Iris pigment epithelial cell (primary cell): ENCODE data around the gene LRP1B.

Source experiments
- DNase-seq: peaks from one replicate; pipeline ENCODE4 v3.0.0-alpha.2; 2011; ENCODE audit warnings: low read depth

LRP1B gene

DNA sequence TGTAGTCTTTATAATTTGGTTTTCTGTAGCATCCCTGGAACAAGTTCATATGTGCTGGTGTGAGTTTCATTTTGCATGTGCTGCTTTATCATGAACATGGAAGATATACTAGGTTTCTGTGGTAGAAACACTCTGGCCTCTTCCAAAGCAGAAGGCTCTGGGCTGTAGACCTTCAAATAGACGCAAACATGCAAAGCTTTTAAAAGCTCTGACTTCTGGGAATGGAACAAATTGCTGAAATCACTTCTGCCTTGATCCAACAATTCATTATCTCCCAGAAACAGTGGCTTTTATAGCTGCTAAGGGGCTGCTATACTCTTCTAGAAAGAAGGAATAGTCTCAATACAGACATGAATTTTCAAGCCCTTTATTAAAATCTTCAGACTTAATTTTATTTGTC lies 382.2 kb downstream of the LRP1B start:
- no peak for DNase-seq

- no peak for DNase-seq
Measured at GRCh38 chr2:141741652-141742051, 389.2 kb downstream of the LRP1B start.

GRCh38 chr2:141737492-141738255 lies 393.1 kb downstream of the LRP1B start:
- no peak for DNase-seq

DNA sequence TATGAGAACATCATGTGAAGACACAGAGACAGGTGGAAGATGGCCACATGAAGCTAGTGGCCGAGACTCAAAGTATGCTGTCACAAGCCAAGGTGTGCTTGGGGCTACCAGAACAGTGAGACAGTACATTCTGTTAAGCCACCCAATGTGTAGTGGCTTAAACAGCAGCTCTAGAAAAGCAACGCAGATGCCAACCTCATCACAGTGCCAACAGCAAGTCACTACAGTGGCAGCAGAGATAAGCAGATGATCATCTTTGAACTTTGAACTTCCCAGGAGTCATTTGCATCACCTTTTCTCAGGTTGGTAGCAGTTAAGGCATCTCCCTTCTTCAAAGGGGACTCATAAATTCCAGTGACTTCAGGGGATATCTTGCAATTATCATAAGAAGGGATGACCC lies 394.4 kb downstream of the LRP1B start:
- DNase-seq, result no peak

GRCh38 chr2:141728886-141729285 lies 401.9 kb downstream of the LRP1B start:
- no peak for DNase-seq

DNA sequence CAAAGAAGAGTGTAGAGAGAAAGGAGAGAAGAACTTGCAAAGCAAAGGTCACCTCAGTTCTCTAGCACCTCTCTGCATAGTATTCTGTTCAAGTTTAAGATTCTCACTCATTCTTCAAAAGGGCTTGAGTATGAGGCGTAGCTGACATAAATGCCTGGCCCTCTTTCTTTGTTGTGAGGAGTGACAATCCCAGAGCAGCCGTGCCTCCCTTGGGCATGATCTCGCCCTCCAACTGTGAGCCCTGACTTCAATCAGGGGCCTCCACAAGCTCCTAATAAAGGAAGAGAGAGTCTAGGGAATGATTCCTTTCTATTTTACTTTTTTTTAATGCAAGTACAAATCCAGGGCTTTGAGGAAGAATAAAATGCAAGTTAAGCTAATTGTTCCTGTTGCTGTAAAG lies 402.7 kb downstream of the LRP1B start:
- no peak for DNase-seq

GRCh38 chr2:141724426-141724825 lies 406.4 kb downstream of the LRP1B start:
- DNase-seq, result no peak

DNA sequence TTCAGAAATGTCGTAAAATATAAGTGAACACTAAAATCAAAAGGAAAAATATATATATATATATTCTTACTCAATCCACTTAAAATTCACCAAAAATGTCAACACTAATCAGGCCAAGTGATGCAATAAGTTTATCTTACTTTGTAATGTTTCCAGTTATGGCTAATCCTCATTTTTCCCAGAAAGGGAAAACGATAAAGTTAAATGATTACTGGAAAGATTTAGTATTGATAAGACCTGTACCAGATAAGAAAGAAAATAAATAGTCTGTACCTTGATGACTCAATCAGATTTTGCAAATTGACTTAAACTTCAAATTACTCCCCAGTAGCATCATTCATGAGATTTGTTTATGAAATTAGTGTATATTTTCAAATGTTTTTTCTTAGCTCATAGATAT lies 407.0 kb downstream of the LRP1B start:
- no peak for DNase-seq

DNA sequence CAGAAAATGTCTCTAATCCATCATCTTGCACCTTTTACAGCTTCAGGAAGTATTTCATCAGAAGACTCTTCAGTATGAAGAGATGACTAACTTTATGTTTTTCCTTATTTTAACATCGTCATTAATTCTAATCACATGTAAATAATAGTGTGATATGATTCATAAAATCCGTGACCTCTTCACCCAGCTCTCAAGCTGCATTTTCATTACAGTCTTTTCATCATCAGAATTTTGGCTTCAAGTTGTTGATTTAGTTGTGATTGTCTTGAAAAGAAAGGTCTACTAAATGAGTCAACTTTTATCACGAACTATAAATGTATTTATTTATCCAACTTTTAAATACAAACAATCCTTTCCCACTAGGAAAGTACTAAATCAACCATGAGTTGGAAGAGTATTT lies 410.3 kb downstream of the LRP1B start:
- no peak for DNase-seq

- no peak for DNase-seq
Measured at GRCh38 chr2:141714496-141714895, 416.3 kb downstream of the LRP1B start.

DNA sequence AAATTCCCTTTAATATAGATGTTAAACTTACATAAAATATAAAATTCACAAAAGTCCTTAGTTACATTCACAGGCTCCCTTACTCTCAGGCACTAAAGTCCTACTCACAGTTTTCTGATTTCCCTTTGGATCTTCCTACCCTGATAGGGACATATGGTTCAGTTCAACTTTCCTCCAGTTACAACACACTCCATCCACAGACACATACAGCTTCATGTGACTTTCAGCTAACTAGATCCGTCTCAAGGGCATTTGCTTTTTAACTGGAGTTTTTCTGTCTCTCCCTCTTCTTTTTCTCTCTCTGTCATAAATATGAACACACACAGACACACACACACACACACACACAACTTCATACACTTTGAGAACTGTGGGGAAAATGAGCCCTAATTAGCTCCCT lies 419.2 kb downstream of the LRP1B start:
- no peak for DNase-seq

DNA sequence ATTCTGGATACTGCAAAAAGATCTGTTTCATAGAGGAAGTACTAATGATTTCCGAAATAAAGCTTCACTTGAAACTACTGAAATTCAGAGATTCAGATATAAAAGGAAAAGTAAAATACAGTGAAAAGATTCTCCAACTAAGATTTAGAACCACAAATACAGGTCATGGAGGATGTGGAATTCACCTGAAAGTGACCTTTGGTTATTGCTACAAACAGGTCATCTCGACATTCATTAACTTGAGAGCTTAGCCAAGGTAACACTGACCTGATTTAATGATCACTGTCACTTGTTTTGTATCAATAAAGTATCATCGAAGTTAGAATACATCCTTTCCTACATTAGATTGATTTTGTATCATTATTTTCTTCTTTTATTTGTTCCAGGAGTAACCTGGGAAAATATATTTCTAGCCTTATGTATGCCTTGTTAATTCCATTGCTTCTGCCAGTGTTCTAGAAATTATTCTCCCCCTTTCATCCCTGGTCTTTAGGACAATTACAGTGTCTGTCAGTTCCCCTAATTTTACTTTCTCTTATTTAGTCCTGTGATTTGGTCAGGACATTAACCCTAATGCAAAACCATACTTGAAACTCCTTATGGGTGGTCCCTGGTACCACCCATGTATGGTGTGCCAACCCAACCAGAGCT lies 420.1 kb downstream of the LRP1B start:
- no peak for DNase-seq

- no peak for DNase-seq
Measured at GRCh38 chr2:141709756-141710155, 421.1 kb downstream of the LRP1B start.

DNA sequence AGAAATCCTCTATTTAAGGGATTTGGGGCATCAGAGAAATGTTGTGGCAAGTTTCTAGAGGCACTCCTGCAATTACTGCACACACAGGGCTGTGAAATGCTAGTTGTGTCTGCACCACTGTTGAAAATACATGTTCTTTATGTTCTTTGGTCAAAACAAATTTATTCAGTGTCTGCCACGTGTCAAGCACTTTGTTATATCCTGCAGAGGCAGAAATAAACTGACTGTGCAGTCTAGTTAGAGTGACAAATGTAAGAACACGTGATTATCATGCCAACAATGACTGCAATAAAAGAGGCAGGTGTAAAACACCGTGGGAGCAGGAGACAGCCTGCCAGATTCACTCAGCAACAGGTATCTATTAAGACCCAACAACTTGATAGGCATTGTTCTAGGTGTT lies 423.3 kb downstream of the LRP1B start:
- no peak for DNase-seq

DNA sequence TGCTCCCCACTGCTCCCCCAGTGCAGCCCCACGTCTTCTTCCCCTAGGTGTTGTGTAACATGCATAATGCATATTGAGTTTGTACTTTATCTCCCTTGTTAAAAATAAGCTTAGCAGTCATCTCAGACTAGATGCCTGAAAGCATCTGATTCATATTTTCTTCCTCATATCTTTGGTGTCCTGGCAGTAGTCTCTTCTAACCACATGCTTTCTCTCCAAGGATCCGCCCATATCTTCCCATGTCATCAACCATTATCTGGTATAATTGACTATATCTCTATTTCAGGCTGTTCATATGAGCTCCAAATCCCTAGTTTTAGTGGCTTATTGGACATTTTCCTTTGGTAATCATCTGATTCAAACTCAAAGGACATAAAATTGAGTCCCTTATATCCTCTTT lies 426.3 kb downstream of the LRP1B start:
- no peak for DNase-seq

DNA sequence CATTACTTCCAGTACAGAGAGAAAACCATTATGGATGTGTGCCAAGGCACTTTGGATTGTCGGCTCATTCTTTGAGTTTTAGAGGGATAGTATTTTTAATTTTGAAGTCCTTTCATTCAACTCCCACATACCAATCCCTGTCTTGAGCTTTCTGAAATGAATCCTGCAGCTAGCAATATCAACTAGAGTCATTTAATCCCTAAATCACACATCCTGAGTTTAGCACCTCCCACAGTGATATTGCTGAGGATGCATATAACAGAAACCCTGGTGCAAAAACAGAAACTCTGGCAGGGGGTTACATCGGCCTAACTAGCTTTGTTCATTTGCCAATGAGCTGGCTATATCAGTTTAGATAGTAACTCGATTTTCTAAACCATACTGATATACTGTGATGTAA lies 427.3 kb downstream of the LRP1B start:
- no peak for DNase-seq

DNA sequence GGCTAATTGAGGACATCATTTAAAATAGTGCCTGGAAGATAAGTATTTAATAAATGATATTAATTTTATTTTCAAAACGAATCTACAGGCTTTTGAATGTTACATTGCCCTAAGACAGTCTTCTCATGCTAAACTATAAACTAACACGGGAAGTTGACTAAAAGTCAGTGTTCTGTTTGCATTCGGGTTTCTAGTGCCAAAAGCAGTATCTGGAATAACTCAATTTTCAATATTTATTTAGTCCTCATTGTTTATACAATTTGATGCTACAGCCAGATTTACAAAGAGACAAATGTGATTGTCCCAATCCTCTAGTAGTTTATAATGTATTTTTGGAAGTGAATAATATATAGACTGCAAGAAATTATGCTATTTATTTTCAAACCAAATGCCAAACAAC lies 429.2 kb downstream of the LRP1B start:
- no peak for DNase-seq

DNA sequence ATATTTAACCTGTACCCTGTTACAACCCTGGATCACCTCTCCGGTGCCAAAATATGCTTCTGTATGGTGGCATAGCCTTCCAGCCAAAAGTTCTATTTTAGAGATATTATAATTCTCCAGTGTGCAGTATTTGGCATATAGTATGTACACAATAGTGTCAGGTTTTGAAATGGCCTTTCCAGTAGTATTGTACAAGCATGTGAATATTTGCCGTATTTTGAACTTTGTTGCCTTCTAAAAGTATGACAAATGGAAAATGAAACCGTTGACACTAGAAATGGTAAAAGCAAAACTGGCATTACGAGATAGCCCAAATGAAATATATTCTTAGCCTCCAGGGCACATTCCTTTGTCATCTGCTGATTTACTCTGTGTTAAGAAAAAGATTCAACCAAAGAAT lies 431.2 kb downstream of the LRP1B start:
- no peak for DNase-seq

DNA sequence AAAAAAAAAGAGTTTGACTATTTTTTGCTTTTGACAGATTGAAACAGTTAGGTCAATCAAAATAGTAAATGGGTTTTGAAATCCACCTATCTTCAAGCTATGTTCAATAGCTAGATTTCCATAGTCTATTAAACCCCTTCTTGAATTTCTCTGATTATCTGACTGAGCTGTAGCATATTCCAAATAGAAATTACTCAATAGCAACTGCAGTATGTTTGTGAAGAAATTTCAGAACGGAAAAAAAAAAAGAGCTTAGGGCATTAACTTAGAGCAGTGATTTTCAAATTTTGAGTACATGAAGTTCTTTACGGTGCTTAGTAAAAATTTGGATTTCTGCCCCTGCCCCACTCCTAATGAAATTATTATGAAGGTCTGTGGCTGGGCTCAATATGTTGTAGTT lies 432.3 kb downstream of the LRP1B start:
- DNase-seq, result no peak

DNA sequence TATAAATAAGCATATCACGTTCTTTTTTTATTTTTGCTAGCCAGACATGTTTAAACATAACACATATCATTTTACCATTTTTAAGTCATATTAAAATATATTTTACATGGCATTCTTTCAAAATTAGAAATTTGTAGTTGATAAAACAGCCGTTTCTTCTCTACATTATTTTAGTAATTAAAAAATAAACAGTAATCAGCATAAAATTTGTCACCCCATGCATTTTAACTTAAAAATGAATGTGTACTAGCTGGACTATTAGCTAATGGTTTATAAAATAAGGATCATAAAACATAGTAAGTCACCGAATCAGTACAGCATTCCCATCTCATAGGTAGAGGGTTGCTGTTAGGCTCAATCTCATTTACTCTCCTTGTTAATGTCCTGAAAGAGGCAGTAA lies 433.8 kb downstream of the LRP1B start:
- no peak for DNase-seq

DNA sequence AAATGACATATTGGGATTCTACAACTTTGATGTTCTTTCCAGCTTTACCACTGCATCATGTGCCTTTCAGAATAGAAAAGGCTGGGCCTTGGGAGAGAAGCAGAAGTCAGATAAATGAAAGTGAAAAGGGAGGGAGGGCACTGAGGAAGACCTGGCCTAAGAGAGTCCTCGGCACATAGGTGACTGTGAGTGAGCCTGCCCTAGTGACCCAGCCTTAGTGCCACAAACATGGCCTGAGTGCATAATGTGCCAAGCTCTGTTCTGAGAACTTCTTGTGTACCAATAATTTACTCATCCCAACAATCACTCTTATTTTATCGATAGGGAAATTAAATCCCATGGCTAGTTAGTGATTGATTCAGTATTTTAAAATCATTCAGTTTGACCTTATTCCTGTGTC lies 436.6 kb downstream of the LRP1B start:
- no peak for DNase-seq

- no peak for DNase-seq
Measured at GRCh38 chr2:141692829-141693228, 438.0 kb downstream of the LRP1B start.

DNA sequence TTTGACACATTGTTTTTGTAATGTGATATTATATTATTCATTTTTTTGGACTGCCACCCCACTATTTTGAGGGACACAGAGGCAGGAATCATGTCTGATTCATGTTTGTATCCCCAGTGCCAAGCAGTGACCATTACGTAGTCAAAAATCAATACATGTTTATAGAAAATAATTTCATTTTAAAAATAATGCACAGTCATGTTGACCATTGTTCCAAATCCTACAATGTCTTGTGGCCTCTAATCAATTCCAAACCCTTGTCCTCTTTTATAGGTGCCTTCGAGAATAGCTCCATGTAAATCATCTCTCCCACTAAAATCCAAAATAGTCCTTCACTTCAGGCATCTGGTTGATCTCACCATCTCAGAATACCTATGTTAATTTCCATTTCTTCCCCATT lies 454.7 kb downstream of the LRP1B start:
- no peak for DNase-seq

DNA sequence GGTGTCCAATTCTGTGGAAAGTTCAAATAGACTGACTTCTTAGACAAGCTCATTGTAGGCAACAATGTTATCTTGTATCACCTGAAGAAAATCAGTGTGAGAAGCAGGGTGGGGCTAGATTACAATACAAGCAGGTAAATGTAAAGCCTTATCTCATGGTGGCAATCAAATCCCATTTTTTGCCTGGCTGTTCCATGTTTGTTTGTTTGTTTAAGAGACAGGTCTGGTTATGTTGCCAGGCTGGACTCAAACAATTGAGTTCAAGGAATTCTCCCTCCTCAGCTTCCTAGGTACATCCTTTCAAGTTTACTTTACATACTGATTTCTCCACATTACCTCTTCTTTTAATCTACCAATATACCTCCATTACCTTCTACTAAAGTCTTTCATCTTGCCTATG lies 464.6 kb downstream of the LRP1B start:
- no peak for DNase-seq
